Endothelial cell of umbilical vein (primary cell): ENCODE measurements around the gene FCN2. TPM values are rescaled to one million over a fixed set of nuclear protein-coding genes. Genes with fewer than 3 reads are reported as not detected.

Experiments
- BruUV-seq: library from RNA; stranded (reverse); fragments of 400-500 nt; replicated peaks from 2 replicates; lab custom pipeline; 2021; lab: Mats Ljungman, UMichigan
- CTCF ChIA-PET: fragments of 300-600, 350-600 bp; sonication (Branson Sonifier 250); formaldehyde crosslinking; loops from one replicate; lab custom pipeline; 2021; ENCODE audit warnings: antibody characterized with exemption, inconsistent platforms; lab: Charles Lee
- POLR2A ChIA-PET: fragments of 300-600, 350-600 bp; sonication (Branson Sonifier 250); formaldehyde crosslinking; loops from one replicate; lab custom pipeline; 2021; ENCODE audit warnings: antibody characterized with exemption, inconsistent platforms; lab: Charles Lee
- DNase-seq: peaks from one replicate; pipeline ENCODE4 v3.0.0-alpha.2; 2011; ENCODE audit warnings: low read depth, low spot score
- FAIRE-seq: peaks from 2 replicates; lab custom pipeline; 2011; peaks lifted over from hg19 to GRCh38; lab: Jason Lieb, UNC
- H2AFZ ChIP-seq: 2 replicates; pipeline ENCODE4 v1.6.0; 2012; ENCODE audit warnings: low read depth, low read length, control low read depth, inconsistent platforms
- H3K27ac ChIP-seq: 2 replicates; pipeline ENCODE4 v1.5.1; 2011; ENCODE audit warnings: low read depth, mild to moderate bottlenecking, control low read depth, low read length, moderate library complexity; ENCODE audit not compliant: insufficient read depth
- H3K27me3 ChIP-seq, 2 experiments: 2 replicates each; pipeline versions ENCODE4 v1.6.0 to v1.6.1; 2011; ENCODE audit warnings: low read length in 2 of 2, mixed read lengths in 1 of 2; ENCODE audit not compliant: control insufficient read depth in 2 of 2, insufficient read depth in 2 of 2
- H3K36me3 ChIP-seq, 2 experiments: 2 replicates in 1 of 2; 3 replicates in 1 of 2; pipeline ENCODE4 v1.5.1; 2011; ENCODE audit warnings: low read length in 2 of 2, mild to moderate bottlenecking in 1 of 2, moderate library complexity in 1 of 2; ENCODE audit not compliant: control insufficient read depth in 2 of 2, insufficient read depth in 2 of 2; ENCODE audit errors: extremely low read depth in 1 of 2
- H3K4me1 ChIP-seq: 3 replicates; pipeline ENCODE4 v1.5.1; 2011; ENCODE audit warnings: mild to moderate bottlenecking, low read length; ENCODE audit not compliant: control insufficient read depth, insufficient read depth; ENCODE audit errors: extremely low read depth
- H3K4me2 ChIP-seq: 2 replicates; pipeline ENCODE4 v1.6.1; 2011; ENCODE audit warnings: low read length, control low read depth, mixed read lengths; ENCODE audit not compliant: insufficient read depth
- H3K4me3 ChIP-seq, 3 experiments: fragments of 200-600 bp in 1 of 3; sonication (generic), shearing (Covaris generic) in 1 of 3; replicated peaks in 1 of 3; 2 replicates each; pipeline ENCODE4 v1.5.1; 2011 to 2016; ENCODE audit warnings: control low read depth in 3 of 3, low read length in 3 of 3, mild to moderate bottlenecking in 2 of 3, inconsistent platforms in 1 of 3, low read depth in 1 of 3, moderate library complexity in 1 of 3; ENCODE audit not compliant: insufficient read depth in 1 of 3
- H3K79me2 ChIP-seq: 2 replicates; pipeline ENCODE4 v1.6.0; 2012; ENCODE audit warnings: low read length, inconsistent platforms; ENCODE audit not compliant: control insufficient read depth, insufficient read depth
- H3K9ac ChIP-seq: replicated peaks from 2 replicates; pipeline ENCODE3; 2011; ENCODE audit warnings: low read length, control low read depth; ENCODE audit not compliant: insufficient read depth; ENCODE audit errors: extremely low read depth
- H3K9me1 ChIP-seq: replicated peaks from 3 replicates; pipeline ENCODE4 v1.6.0; 2011; ENCODE audit warnings: mild to moderate bottlenecking, low read length; ENCODE audit not compliant: control insufficient read depth, insufficient read depth; ENCODE audit errors: extremely low read depth
- H3K9me3 ChIP-seq: replicated peaks from 2 replicates; pipeline ENCODE4 v1.5.1; 2012; ENCODE audit warnings: low read length, inconsistent platforms; ENCODE audit not compliant: control insufficient read depth, insufficient read depth
- H4K20me1 ChIP-seq: replicated peaks from 2 replicates; pipeline ENCODE3; 2011; ENCODE audit warnings: mild to moderate bottlenecking, low read length; ENCODE audit not compliant: control insufficient read depth, insufficient read depth; ENCODE audit errors: extremely low read depth
- CTCF ChIP-seq, 2 donors: IDR thresholded peaks; 1 replicate in 1 of 2; 2 replicates in 1 of 2; pipeline ENCODE4 v1.5.1; 2011; ENCODE audit warnings: low read length in 2 of 2, mild to moderate bottlenecking in 2 of 2, moderate library complexity in 2 of 2, control low read depth in 1 of 2, inconsistent platforms in 1 of 2, low read depth in 1 of 2; ENCODE audit not compliant: insufficient read depth in 1 of 2; ENCODE audit errors: extremely low read depth in 1 of 2
- EZH2 ChIP-seq: IDR thresholded peaks from 2 replicates; pipeline ENCODE4 v1.6.1; 2012; ENCODE audit warnings: borderline replicate concordance, low read depth, mild to moderate bottlenecking, moderate library complexity, low read length, inconsistent platforms; ENCODE audit not compliant: severe bottlenecking
- FOS ChIP-seq: IDR thresholded peaks from 2 replicates; pipeline ENCODE4 v1.6.1; 2011; ENCODE audit warnings: mild to moderate bottlenecking, low read length, moderate library complexity, borderline replicate concordance; ENCODE audit not compliant: insufficient read depth
- GATA2 ChIP-seq: IDR thresholded peaks from 2 replicates; pipeline ENCODE4 v1.7.0; 2011; ENCODE audit warnings: low read depth, mild to moderate bottlenecking, moderate library complexity, mixed read lengths, low read length; ENCODE audit not compliant: insufficient read length, insufficient read depth
- JUN ChIP-seq: IDR thresholded peaks from 2 replicates; pipeline ENCODE4 v1.6.1; 2011; ENCODE audit warnings: borderline replicate concordance, low read depth; ENCODE audit not compliant: insufficient read length, insufficient read depth
- MAX ChIP-seq: IDR thresholded peaks from 2 replicates; pipeline ENCODE4 v1.6.1; 2011; ENCODE audit not compliant: insufficient read depth, insufficient read length
- MYC ChIP-seq: IDR thresholded peaks from one replicate; pipeline ENCODE4 v1.6.1; 2011; ENCODE audit warnings: mild to moderate bottlenecking, low read depth, low read length
- POLR2A ChIP-seq: IDR thresholded peaks from 2 replicates; pipeline ENCODE4 v1.6.1; 2012; ENCODE audit warnings: low read depth, mild to moderate bottlenecking, control low read depth, low read length
- POLR2AphosphoS5 ChIP-seq: IDR thresholded peaks from 2 replicates; pipeline ENCODE4 v1.6.1; 2012; ENCODE audit warnings: low read depth, mild to moderate bottlenecking, control low read depth, low read length, moderate library complexity; ENCODE audit not compliant: insufficient read depth
- dilution Hi-C: fragments of 300-500 bp; cut with MboI; formaldehyde crosslinking; loops from one replicate; pipeline ENCODE4 v1.15.0; 2019; ENCODE audit warnings: low sequenced_read_pairs; ENCODE audit not compliant: extremely low pct_ligation_motif_present
- intact Hi-C: fragments of 100-400 bp; cut with micrococcal nuclease; formaldehyde crosslinking; loops from one replicate; pipeline ENCODE4 v1.10.0; 2022
- polyA plus RNA-seq, 4 experiments: library from polyadenylated mRNA; depleted of rRNA in 3 of 4; stranded (reverse) in 3 of 4; unstranded in 1 of 4; fragments of >200 nt; gene quantifications; 2 replicates each; pipeline versions ENCODE4 v1.2.1 to v1.2.3, GENCODE V29; 2011 to 2012; ENCODE audit warnings: missing spikeins in 1 of 4
- total RNA-seq: library from RNA; stranded (reverse); gene quantifications from 2 replicates; pipeline ENCODE4 v1.2.3, GENCODE V29; 2021

The FCN2 gene
- total and polyA plus RNA-seq, 2 donors (not counting 3 experiments of a cell fraction or from before 2014, with no cell fraction given) = not detected

GRCh38 chr9:134853893-134854292 lies 26.7 kb upstream of the FCN2 start:
- ChIA-PET POLR2A (no interaction called here), CTCF (no interaction called here)
- Histone ChIP-seq H3K79me2 (no peaks in the 10 kb centered on the region), H3K36me3 (no peaks in the 10 kb centered on the region), H3K27ac (no peak overlapping the region), H2AFZ (no peak overlapping the region), H4K20me1 (no peaks in the 10 kb centered on the region), H3K4me3 (no peak overlapping the region), H3K9me1 (no peaks in the 10 kb centered on the region), H3K27me3 (no peaks in the 10 kb centered on the region), H3K9ac (no peak overlapping the region), H3K4me1 (no peaks in the 10 kb centered on the region), H3K4me2 (no peak overlapping the region), H3K9me3 (no peaks in the 10 kb centered on the region)
- BruUV-seq = no TSS peak
- DNase-seq = no peak
- FAIRE-seq = no peak
- TF ChIP-seq POLR2A (no peak), JUN (no peak), FOS (no peak), GATA2 (no peak), EZH2 (no peak), CTCF (IDR thresholded peaks at IDR 0.05; ENCODE audit: extremely low read depth in 1 of 2, insufficient read depth in 1 of 2, low read depth in 1 of 2, low read length in 2 of 2) (no peak), MAX (no peak), MYC (no peak), POLR2AphosphoS5 (no peak)
- dilution Hi-C loops = no loop called here
- intact Hi-C loops = no loop called here
